ENCODE data around the gene KRTAP5-9.
"Not testable (repeated sequence)": the region's sequence is repeated elsewhere in the genome, so short reads cannot be mapped to it uniquely, and the experiment has no call there.

- TF ChIP-seq POLR2A, POLR2AphosphoS5 (IDR thresholded peaks at IDR 0.05): not testable (repeated sequence)
Observed at GRCh38 chr11:71582969-71583368, 34.7 kb downstream of the KRTAP5-9 start.
